Frontal cortex (tissue), 4 donors: ENCODE results near the gene ZNF646. TPM values are rescaled to one million over a fixed set of nuclear protein-coding genes. Genes with fewer than 3 reads are reported as not detected.
A peak's percentile ranks its signal among the peaks of the same experiment; 100 is the strongest.

Experiments used
- DNase-seq, 2 donors: peaks; one replicate each; pipeline ENCODE4 v3.0.0; 2012; ENCODE audit warnings: low spot score in 2 of 2
- FAIRE-seq: peaks from 2 replicates; lab custom pipeline; 2012; peaks lifted over from hg19 to GRCh38; lab: Jason Lieb, UNC
- total RNA-seq: library from RNA; depleted of rRNA; stranded (reverse); fragments of >200 nt; gene quantifications from one replicate; pipeline ENCODE4 v1.2.3, GENCODE V29; 2014
- donor health status: control.
- donor health status: control.
- donor health status: control.

ZNF646 gene
- total RNA-seq, 1 donor from 2014 or later: 14.7 TPM

GRCh38 chr16:31127182-31127581, 53.0 kb downstream of the ZNF646 start:
- no peak for FAIRE-seq
- DNase-seq: no peak

- FAIRE-seq: no peak
- peak in 1 of 2 donors; percentile 70 for DNase-seq
Measured at GRCh38 chr16:31128711-31129567, 54.7 kb downstream of the ZNF646 start.

- DNase-seq (peak in 1 of 2 donors; percentile 59), FAIRE-seq (no peak)
Measured at GRCh38 chr16:31129568-31130335, 55.5 kb downstream of the ZNF646 start.

GRCh38 chr16:31130336-31130891, 56.2 kb downstream of the ZNF646 start:
- DNase-seq: no peak
- no peak for FAIRE-seq

GRCh38 chr16:31130899-31131298, 56.7 kb downstream of the ZNF646 start:
- no peak for FAIRE-seq
- DNase-seq: no peak

DNA sequence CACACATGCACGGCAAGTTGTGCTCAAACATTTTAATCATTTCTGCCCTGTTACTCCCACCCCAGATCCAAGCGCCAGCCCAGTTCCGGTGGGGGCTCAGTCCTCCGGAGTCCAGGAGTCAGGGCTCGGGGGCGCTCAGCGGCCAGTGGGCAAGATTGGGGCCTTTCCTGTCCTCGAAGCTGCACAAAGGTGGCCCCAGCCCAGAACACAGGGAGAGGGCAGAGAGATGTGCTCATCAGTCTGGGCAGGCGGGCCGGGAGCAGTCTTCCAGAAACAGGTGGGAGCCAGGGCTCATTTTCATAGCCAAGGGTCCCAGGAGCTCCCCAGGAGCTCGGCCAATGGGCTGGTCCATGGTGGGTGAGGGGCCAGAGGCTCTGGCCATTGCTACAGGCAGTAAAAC, 57.2 kb downstream of the ZNF646 start:
- DNase-seq (no peak), FAIRE-seq (no peak)

- no peak for DNase-seq
- no peak for FAIRE-seq
Measured at GRCh38 chr16:31131841-31132271, 57.6 kb downstream of the ZNF646 start.

- no peak for DNase-seq
- no peak for FAIRE-seq
Measured at GRCh38 chr16:31132303-31132979, 58.2 kb downstream of the ZNF646 start.

- DNase-seq: no peak
- FAIRE-seq: no peak
Measured at GRCh38 chr16:31133046-31133501, 58.9 kb downstream of the ZNF646 start.

Other genes with a start within 250 kb of the ZNF646 start
- 41.6 TPM for gene BCL7C, start 180.3 kb upstream of the ZNF646 start, total RNA-seq
- 0.41 TPM for gene CTF1, start 177.8 kb upstream of the ZNF646 start, total RNA-seq
- 66.4 TPM for gene FBXL19, start 150.8 kb upstream of the ZNF646 start, total RNA-seq
- 4.1 TPM for gene ORAI3, start 125.4 kb upstream of the ZNF646 start, total RNA-seq
- gene SETD1A, start 116.7 kb upstream of the ZNF646 start, total RNA-seq: 1.6 TPM
- gene HSD3B7, start 89.2 kb upstream of the ZNF646 start, total RNA-seq: 2.0 TPM
- 11.4 TPM for gene STX1B, start 63.8 kb upstream of the ZNF646 start, total RNA-seq
- 13.9 TPM for gene STX4, start 40.9 kb upstream of the ZNF646 start, total RNA-seq
- gene ZNF668, start 182 bp upstream of the ZNF646 start, total RNA-seq: 9.0 TPM
- 1.6 TPM for gene PRSS53, start 14.5 kb downstream of the ZNF646 start, total RNA-seq
- gene VKORC1, start 20.4 kb downstream of the ZNF646 start, total RNA-seq: 35.9 TPM
- gene BCKDK, start 34.0 kb downstream of the ZNF646 start, total RNA-seq: 11.4 TPM
- 47.7 TPM for gene KAT8, start 43.2 kb downstream of the ZNF646 start, total RNA-seq
- not detected for gene PRSS8, start 61.3 kb downstream of the ZNF646 start, total RNA-seq
- 1.6 TPM for gene PRSS36, start 75.6 kb downstream of the ZNF646 start, total RNA-seq
- gene FUS, start 105.7 kb downstream of the ZNF646 start, total RNA-seq: 36.3 TPM
- 1.6 TPM for gene PYCARD, start 128.3 kb downstream of the ZNF646 start, total RNA-seq
- gene TRIM72, start 139.7 kb downstream of the ZNF646 start, total RNA-seq: 1.2 TPM
- gene PYDC1, start 142.7 kb downstream of the ZNF646 start, total RNA-seq: 0.41 TPM
- 2.0 TPM for gene ITGAM, start 185.6 kb downstream of the ZNF646 start, total RNA-seq